Germinal center (tissue), 1 donor: ENCODE data around the gene CCSER2.
"Not testable (repeated sequence)": the region's sequence is repeated elsewhere in the genome, so short reads cannot be mapped to it uniquely, and the experiment has no call there.

Source experiments
- DNase-seq: peaks from one replicate; pipeline ENCODE4 v3.0.0; 2012; ENCODE audit warnings: mixed read lengths, low spot score

Gene CCSER2

DNA sequence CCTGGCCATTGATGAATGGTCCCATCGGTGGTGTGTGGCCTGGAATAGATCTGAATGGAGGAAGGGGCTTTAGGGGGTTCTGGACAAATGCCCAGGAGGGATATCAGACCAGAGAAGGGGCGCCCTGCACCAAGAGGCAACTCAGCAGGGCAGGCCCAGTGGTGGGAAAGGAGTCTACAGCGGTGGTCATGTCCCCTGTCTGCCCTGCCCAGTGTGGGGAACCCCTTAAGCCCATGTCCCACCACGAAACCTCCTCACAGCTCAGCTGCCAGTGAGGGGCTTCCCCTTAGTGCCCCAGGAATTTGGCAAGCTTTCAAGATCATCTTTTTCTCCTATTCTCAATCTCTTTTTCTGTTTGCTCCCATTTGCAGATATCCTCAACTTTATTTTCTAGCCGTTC lies 14.1 kb upstream of the CCSER2 start:
- no peak for DNase-seq

DNA sequence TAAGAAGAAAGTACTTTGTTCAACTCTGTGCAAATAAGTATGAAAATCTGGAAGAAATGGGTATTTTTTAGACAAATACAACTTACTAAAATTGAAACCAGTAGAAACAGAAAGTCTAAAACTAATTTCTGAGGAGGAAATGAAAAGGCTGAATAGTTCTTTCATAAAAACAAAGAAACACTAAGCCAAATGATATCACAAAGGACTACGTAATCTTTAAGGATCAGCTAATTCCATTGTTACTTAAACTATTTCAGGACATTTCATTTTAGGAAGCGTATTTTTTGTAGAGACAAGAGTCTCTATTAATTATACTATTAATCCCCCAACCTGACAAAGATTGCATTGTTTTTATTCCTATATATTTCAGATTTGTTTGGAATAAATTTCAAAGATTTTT lies 11.2 kb upstream of the CCSER2 start:
- no peak for DNase-seq

DNA sequence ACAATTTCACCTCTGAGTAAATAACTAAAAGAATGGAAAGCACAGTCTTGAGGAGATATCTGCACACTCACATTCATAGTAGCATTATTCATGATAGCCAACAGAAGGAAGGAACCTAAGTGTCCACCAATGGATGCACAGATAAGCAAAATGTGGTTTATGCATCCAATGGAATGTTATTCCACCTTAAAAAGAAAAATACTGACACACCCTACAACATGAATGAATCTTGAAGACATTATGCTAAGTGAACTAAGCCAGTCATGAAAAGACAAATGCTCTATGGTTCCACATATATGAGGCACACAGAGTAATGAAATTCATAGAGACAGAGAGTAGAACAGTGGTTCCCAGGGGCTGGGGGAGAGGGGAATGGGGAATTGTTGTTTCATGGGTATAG lies 6.5 kb upstream of the CCSER2 start:
- no peak for DNase-seq

DNA sequence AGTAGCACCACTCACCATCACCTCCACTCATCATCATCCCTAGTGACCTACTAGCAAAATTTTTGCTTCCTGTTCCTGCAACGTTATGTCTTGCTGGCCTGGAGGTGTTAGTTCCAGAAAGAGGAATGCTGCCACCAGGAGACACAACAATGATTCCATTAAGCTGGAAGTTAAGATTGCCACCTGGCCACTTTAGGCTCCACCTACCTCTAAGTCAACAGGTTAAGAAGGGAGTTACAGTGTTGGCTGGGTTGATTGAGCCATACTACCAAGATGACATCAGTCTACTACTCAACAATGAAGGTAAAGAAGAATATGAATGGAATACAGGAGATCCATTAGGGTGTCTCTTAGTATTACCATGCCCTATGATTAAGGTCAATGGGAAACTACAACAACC lies 4.8 kb upstream of the CCSER2 start:
- not testable (repeated sequence) for DNase-seq

DNA sequence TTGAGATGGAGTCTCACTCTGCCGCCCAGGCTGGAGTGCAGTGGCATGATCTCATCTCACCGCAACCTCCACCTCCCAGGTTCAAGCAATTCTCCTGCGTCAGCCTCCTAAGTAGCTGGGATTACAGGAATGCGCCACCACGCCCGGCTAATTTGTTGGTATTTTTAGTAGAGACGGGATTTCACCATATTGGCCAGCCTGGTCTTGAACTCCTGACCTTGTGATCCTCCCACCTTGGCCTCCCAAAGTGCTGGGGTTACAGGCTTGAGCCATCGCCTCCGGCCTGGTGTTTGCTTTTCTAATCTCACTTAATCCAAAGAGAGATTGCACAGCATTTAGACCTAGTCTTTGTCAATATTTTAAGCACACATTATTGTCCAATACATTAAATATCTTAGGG lies 1.4 kb upstream of the CCSER2 start:
- DNase-seq, result not testable (repeated sequence)

DNA sequence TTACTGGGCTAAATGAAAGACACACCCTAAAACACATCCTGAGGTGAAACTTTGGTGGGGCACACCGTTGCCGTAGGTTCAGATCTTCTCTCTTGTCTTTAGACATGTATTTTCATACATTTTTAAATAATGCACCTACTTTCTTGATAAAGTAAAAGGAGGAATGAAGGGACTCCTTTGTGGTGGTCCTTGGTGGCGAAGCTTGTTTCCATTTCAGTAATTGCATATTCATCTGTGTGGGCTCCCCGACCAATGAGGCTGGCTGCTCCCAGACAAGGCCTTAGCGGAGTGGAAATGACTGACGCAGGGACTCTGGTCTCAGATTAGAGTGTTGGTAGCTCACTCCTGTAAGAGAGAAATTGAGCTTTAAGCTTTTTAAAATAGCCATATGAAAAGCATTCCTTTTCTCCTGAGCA lies 815 bp downstream of the CCSER2 start:
- peak; percentile 32 for DNase-seq

DNA sequence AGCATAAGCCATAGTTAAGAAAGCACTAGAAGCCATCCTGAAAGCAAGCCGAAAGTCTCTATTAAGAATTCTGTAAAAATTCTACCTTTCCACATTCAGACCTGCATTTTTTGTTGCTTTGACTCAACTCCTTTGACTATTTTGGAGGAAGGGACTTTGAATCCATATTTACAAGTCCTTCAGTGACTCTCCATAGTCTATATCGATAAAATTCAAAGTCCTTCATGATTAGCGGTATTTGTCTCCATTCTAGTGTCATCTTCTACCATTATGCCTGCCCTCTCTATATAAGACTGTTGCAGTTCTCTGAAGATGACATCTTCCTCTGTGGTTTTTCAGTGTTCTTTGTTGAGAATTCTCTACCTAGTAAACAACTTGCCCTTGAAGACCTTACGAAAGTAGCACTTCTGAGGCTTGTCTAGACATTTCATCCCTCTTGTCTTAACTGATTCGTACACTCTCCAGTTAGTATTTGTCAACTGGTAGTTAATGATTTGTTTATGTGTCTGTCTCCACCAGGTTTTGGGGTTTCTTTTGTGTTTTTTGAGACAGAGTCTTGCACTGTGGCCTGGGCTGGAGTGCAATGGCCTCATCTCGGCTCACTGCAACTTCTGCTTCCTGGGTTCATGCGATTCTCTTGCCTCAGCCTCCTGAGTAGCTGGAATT lies 1.7 kb downstream of the CCSER2 start:
- DNase-seq, result no peak

DNA sequence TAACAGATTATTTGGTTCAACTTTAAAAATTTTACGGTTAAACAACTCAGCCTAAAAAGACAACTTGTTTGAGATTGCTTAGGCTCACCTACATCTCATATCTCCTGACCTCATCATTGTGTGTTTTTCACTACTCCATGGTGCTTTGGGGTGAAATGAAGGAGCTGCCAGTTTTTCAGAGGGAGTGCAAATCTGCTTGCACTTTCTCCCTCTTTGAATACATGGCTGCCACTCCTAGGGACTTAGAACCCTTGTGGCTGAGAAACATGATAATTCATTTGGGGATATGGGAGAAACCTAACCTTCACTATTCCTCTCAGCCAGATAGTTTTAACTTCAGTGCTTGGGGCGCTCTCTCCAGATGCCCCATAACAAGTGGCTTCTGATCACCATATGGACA lies 2.7 kb downstream of the CCSER2 start:
- DNase-seq, result no peak

DNA sequence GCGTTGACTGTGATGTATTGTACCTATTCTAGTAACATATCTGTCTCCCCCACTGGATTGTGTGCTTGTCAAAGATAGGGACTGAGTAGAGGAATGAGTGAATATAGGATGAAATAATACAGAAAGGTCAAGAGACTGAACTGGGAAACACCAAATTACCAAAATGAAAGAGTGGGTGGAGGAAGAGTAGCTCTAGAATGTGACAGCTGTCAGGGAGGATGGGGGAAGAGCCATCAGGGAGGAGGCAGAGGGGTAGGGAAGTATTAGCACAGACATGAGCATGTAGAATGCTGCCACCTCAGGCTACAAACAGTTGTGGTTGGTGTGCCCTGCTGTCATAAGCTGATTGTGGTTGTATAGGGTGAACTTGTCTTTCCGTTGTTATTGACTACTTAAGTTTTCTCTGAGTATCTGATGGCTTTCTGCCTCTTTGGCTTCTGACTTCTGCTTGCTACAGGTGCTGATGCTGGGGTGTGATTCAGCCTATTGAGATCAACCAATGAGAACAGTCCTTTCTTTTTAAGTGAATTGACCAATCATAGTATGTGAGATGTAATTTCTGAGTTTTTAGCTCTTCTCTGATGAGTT lies 5.6 kb downstream of the CCSER2 start:
- peak; percentile 74 for DNase-seq

DNA sequence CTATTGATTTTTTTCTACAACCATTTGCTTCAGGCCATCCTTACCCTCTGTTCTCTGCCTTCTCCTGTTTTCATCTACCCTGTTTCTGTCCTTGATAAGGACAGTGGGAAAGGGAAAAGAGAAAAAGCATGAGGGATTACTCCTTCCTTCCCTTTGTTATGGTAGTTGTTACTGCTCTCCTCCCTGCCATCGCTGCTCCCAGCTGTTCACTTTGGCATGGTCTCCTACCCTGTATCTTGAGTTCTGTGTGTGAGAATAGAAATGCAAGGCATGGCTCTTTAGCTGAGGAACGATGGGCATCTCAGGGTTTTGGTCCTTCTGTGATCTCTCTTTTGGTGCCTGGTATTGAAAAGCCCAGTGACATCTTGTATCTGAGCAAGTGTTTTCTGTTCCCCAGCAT lies 6.4 kb downstream of the CCSER2 start:
- no peak for DNase-seq

DNA sequence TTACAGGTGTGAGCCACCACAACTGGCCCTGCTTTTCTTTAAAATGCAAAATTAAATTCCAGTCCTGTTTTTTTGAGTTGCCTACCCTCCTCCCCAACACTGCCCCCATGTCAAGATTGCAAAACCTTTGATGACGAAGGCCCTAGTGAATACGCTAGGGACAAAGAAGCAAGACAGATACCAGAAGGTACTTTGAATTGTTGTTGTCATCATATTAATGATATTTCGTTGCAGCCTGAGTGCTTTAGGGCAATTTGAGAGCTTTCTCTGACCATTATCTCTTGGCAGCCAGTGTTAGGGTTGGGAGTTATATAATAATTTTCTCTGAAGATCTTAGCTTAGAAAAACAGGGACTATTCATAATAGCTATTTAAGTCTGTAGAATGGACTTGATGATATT lies 7.1 kb downstream of the CCSER2 start:
- no peak for DNase-seq

DNA sequence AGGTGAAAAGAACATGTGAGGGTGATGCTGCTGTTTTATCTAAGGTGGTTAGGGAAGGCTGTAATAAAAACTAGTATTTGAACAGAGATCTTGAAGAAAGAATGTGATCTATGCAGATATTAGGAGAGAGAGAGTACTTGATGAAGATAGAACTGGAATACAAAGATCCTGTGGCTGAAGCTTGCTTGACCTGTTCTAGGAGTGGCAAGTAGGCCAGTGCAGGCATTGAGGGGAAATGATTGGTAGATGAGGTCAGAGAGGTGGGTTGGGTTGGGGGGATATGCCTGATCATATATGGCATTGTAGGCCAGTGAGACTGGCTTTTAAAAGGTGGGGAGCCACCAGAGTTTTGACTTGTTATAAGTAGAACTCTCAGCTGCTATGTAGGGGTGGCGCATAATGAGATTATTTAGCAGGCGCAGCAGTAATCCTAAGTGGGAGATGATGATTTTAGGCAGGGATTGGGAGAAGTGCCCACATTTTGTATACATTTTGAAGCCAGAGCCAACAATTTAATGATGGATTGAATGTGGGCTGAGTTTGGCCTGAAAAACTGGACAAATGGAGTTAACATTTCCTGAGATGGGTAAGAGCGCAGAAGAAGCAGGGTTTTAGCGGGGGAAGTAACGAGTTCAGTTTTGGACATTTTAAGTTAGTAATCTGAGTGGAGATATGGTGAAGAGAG lies 8.2 kb downstream of the CCSER2 start:
- DNase-seq, result no peak

DNA sequence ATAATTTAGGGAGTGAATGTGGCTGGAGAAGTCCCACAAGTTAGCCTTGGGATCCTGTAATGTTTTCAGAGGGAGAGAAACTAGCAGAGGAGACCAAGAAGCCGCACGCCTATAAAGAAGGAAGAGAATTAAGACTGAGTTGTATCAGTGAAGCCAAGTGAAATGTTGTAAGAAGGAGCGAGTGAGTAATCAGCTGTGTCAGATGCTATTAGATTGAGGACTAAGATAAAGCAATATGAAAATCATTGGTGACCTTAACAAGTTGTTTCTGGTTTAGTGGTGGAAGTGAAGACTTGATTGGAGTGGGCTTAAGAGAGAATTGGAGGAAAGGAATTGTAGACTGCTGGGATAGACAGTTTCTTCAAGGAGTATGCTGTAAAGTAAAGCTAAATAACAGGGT lies 8.8 kb downstream of the CCSER2 start:
- no peak for DNase-seq

DNA sequence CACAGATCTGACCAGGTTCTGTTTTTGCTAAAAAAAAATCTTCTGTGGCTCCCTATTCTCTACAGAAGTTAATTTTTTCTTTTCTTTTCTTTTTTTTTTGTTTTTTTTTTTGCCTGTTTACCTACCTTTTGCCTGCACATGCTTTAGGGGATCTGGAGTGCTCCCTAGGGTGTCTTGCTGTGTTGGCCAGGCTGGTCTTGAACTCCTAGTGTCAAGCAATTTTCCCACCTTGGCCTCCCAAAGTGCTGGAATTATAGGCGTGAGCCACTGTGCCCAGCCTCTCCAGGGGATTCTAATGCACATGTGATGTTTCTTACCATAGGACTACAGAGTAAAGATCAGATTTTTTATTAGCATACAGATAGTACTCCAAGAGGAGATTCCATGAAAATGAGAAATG lies 10.6 kb downstream of the CCSER2 start:
- DNase-seq, result no peak

DNA sequence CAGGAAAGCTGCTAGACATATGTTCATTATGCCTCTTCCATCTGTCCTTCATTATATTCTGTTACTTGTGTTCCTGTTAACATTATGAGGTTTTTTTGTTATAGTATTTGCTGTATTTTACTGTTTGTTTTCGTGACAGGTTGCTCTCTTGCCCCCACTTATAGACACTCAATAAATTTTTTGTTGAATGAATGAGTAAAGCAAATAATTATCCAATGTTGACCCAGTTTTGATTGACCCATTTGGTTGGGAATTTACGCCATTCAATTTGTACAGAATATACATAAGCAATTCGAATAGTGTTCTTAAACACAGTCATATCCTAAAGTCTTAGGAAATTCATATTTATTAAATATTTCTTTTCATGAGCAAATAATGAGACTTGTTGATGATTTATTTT lies 11.8 kb downstream of the CCSER2 start:
- no peak for DNase-seq

DNA sequence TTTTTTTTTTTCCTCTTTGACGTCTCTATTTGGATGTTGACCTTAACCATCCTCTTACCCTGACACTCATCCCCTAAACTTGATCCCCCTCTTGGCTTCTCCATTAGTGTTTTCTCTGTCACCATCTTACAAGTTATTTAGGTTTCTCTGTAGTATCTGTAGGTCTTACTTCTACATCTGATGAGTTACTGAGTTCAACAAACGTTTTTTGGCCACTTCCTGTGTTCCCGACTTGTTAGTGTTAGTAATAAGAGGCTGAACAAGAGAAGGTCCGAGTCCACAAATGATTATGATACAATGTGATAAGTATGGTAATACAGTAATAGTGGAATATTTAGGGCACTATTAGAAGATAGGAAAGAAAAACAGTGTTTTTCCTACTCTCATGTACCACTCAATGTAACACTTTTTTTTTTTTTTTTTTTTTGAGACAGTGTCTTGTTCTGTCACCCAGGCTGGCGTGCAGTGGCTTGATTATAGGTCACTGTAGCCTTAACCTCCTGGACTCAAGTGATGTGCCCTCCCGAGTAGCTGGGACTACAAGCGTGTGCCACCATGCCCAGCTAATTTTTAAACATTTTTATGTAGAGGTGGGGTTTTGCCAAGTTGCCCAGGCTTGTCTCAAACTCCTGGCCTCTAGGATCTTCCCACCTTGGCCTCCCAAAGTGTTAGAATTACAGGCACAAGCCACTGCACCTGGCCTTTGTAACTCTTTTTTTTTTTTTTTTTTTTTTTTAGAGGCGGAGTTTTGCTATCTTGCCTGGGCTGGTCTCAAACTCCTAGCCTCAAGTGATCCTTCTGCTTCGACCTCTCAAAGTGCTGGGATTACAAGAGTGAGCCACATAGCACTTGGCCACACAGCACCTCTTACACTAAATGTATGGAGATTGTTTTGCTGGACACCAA lies 12.5 kb downstream of the CCSER2 start:
- no peak for DNase-seq

DNA sequence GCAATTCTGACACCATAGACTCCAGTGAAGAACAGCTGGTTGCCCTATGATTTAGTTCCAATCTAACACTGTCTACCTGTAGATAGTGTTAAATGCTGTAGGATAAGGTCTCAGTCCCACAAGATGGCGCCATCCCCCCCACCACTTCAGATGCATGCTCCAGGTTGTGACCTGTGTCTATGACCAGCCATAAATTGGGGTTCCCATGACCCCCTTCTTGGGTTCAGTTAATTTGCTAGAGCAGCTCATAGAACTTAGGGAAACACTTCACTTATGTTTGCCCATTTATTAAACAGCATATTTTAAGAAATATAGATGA lies 13.1 kb downstream of the CCSER2 start:
- DNase-seq, result peak; percentile 4

DNA sequence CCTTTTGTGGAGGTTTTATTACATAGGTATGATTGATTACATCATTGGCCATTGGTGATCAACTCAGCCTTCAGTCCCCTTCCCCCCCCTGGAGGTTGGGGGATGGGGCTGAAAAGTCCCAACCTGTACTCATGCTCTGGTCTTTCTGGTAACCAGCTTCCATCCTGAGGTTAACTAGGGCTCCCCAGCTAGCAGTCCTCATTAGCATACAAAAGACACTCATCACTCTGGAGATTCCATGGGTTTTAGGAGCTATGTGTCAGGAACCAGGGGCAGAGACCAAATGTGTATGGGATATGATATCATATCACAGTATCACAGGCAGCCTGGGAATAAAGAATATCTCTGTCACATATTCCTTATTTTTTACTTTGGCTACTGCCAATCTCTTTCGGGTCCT lies 13.6 kb downstream of the CCSER2 start:
- DNase-seq, result no peak

DNA sequence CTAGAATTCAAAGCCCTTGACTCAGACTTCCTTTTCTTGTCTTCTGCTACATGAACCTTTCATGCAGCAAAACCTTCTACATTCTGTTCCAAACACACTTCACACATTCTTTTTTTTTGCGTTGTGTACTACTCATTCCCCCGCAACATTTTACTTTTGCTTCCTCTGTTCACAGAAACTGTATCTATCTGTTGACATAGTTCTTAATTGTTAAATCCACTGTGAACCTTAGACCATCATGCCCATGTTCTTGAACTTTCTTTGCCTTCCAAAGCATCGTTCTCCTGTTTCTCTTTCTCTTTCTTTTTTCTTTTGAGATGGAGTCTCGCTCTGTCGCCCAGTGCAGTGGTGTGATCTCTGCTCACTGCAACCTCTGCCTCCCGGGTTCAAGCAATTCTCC lies 14.2 kb downstream of the CCSER2 start:
- no peak for DNase-seq

DNA sequence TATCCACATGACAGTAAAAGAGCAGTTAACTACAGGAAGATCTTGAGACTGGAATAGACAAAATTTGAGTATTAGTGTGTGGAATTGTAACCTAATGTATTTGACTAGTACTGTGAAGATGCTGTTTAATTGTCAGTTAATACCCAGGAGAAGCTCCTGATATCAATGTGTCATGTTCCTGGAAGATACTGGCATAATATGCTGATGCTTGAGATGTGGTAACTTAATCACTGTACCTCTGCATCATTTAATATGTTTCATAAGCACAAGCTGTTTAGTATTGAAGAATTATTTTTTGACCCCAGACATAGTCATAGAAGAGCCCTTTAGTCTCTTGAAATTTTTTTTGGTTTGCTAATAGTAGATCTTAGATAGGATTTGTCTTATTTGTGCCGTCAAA lies 15.4 kb downstream of the CCSER2 start:
- no peak for DNase-seq

DNA sequence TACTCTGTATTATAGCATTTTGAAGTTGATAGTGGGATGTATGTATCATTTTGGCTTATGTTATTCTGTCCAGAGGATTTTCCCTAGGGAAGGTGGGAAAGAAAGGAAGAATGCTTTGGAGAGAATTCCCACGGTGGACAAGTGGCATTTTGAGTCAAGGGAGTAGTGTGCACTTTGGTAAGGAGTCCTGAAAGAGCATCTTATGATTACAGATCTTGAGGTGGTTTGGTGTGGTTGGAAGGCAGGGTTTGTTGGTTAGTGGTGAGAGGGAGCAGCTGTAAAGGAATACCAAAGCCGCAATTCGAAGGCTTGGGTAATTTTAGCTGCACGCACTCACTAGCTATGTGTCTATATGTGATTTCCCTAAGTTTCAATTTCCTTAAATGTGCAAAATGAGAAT lies 16.1 kb downstream of the CCSER2 start:
- no peak for DNase-seq

DNA sequence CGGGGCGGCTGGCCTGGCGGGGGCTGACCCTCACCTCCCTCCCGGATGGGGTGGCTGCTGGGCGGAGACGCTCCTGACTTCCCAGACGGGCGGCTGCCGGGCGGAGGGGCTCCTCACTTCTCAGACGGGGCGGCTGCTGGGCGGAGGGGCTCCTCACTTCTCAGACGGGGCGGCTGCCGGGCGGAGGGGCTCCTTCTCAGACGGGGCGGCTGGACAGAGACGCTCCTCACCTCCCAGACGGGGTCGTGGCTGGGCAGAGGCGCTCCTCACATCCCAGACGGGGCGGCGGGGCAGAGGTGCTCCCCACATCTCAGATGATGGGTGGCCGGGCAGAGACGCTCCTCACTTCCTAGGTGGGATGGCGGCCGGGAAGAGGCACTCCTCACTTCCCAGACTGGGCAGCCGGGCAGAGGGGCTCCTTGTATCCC lies 19.2 kb downstream of the CCSER2 start:
- not testable (repeated sequence) for DNase-seq

DNA sequence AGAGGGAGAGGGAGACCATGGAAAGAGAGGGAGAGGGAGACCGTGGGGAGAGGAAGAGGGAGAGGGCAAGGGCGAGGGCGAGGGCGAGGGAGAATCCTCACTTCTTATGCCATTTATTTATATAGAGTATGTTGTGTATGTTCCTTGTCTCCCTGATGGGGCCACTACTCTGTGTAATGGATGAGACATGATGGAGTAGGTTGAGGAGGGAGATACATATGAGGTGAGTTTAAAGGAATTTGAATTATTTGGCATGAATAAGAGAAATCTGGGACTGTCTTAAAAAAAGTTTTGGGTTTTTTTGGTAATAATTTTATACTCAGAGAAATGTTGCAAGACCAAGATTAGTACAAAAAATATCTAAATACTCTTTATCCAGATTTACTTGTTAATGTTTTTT lies 20.1 kb downstream of the CCSER2 start:
- no peak for DNase-seq
